ENCODE results near the gene DDR2. TPM values are rescaled to one million over a fixed set of nuclear protein-coding genes. Genes with fewer than 3 reads are reported as not detected.

The DDR2 gene
- total RNA-seq, 1 donor from 2014 or later, result 3.8 TPM

GRCh38 chr1:162676750-162677149 is 44.5 kb downstream of the DDR2 start:
- no peak overlapping the region for H3K4me3 ChIP-seq (ENCODE audit: low read depth, low read length)
- no peak for DNase-seq (ENCODE audit: low read depth)

GRCh38 chr1:162677607-162678371 is 45.5 kb downstream of the DDR2 start:
- H3K4me3 ChIP-seq (ENCODE audit: low read depth, low read length), result no peak overlapping the region
- no peak for DNase-seq (ENCODE audit: low read depth)
- no peaks in the 10 kb centered on the region for H3K27me3 ChIP-seq (ENCODE audit: control insufficient read depth, insufficient read depth, low read length)
- no peak for TF ChIP-seq CTCF (IDR thresholded peaks at IDR 0.05; ENCODE audit: insufficient read depth, low read length, poor library complexity, severe bottlenecking)
- no peaks in the 10 kb centered on the region for H3K36me3 ChIP-seq (ENCODE audit: control insufficient read depth, insufficient read depth, low read length)

More at GRCh38 chr1:162676750-162677149, 44.5 kb downstream of the DDR2 start:
- no peaks in the 10 kb centered on the region for H3K27me3 ChIP-seq (ENCODE audit: control insufficient read depth, insufficient read depth, low read length)
- TF ChIP-seq CTCF (IDR thresholded peaks at IDR 0.05; ENCODE audit: insufficient read depth, low read length, poor library complexity, severe bottlenecking), result no peak
- no peaks in the 10 kb centered on the region for H3K36me3 ChIP-seq (ENCODE audit: control insufficient read depth, insufficient read depth, low read length)

GRCh38 chr1:162678439-162678838 is 46.2 kb downstream of the DDR2 start:
- no peaks in the 10 kb centered on the region for H3K36me3 ChIP-seq (ENCODE audit: control insufficient read depth, insufficient read depth, low read length)
- no peaks in the 10 kb centered on the region for H3K27me3 ChIP-seq (ENCODE audit: control insufficient read depth, insufficient read depth, low read length)
- DNase-seq (ENCODE audit: low read depth), result no peak
- H3K4me3 ChIP-seq (ENCODE audit: low read depth, low read length), result no peak overlapping the region
- TF ChIP-seq CTCF (IDR thresholded peaks at IDR 0.05; ENCODE audit: insufficient read depth, low read length, poor library complexity, severe bottlenecking), result no peak

- TF ChIP-seq CTCF (IDR thresholded peaks at IDR 0.05; ENCODE audit: insufficient read depth, low read length, poor library complexity, severe bottlenecking), result no peak
- DNase-seq (ENCODE audit: low read depth), result no peak
- H3K36me3 ChIP-seq (ENCODE audit: control insufficient read depth, insufficient read depth, low read length), result no peaks in the 10 kb centered on the region
- H3K27me3 ChIP-seq (ENCODE audit: control insufficient read depth, insufficient read depth, low read length), result no peaks in the 10 kb centered on the region
- H3K4me3 ChIP-seq (ENCODE audit: low read depth, low read length), result no peak overlapping the region
Observed at GRCh38 chr1:162679298-162679697, 47.0 kb downstream of the DDR2 start.

GRCh38 chr1:162680419-162681121 is 48.3 kb downstream of the DDR2 start:
- H3K4me3 ChIP-seq (ENCODE audit: low read depth, low read length), result no peak overlapping the region
- DNase-seq (ENCODE audit: low read depth), result no peak
- no peaks in the 10 kb centered on the region for H3K27me3 ChIP-seq (ENCODE audit: control insufficient read depth, insufficient read depth, low read length)
- no peak for TF ChIP-seq CTCF (IDR thresholded peaks at IDR 0.05; ENCODE audit: insufficient read depth, low read length, poor library complexity, severe bottlenecking)
- H3K36me3 ChIP-seq (ENCODE audit: control insufficient read depth, insufficient read depth, low read length), result no peaks in the 10 kb centered on the region
